B cell (primary cell): ENCODE results near the gene ZNF746. TPM values are rescaled to one million over a fixed set of nuclear protein-coding genes. Genes with fewer than 3 reads are reported as not detected.

Experiments used
- ATAC-seq: fragments of 200-7000 bp; cut with Tn5 transposase; one replicate; pipeline ENCODE4 v1.10.0; 2021; ENCODE audit warnings: low read depth, mild to moderate bottlenecking, moderate number of reproducible peaks, moderate library complexity
- CTCF ChIA-PET: fragments of 350-600 bp; sonication (Branson Sonifier 250); formaldehyde crosslinking; loops from one replicate; lab custom pipeline; 2021; ENCODE audit warnings: antibody characterized with exemption, inconsistent platforms; lab: Charles Lee
- POLR2A ChIA-PET: fragments of 350-600 bp; sonication (Branson Sonifier 250); formaldehyde crosslinking; loops from one replicate; lab custom pipeline; 2021; ENCODE audit warnings: antibody characterized with exemption; lab: Charles Lee
- DNase-seq: peaks from one replicate; pipeline ENCODE4 v3.0.0; 2013
- H2AFZ ChIP-seq: 2 replicates; pipeline ENCODE4 v1.6.1; 2012; ENCODE audit warnings: mild to moderate bottlenecking, low read depth, low read length; ENCODE audit not compliant: insufficient read depth, poor library complexity, severe bottlenecking
- H3K27ac ChIP-seq, 2 donors: 1 replicate in 1 of 2; 2 replicates in 1 of 2; pipeline ENCODE4 v1.5.1; 2012 to 2013; ENCODE audit warnings: low read length in 2 of 2, mild to moderate bottlenecking in 2 of 2, moderate library complexity in 1 of 2
- H3K27me3 ChIP-seq, 4 experiments: fragments of 200-600 bp in 1 of 4; sonication (generic) in 1 of 4; replicated peaks in 1 of 4; 1 replicate in 2 of 4; 2 replicates in 2 of 4; pipeline versions ENCODE4 v1.6.1 to v1.7.0; 2013 to 2016; ENCODE audit warnings: low read length in 3 of 4, mild to moderate bottlenecking in 2 of 4, mixed read lengths in 1 of 4, moderate library complexity in 1 of 4; ENCODE audit not compliant: insufficient read depth in 4 of 4, control insufficient read depth in 3 of 4; ENCODE audit errors: control extremely low read depth in 1 of 4
- H3K36me3 ChIP-seq, 2 experiments: replicated peaks in 1 of 2; 1 replicate in 1 of 2; 2 replicates in 1 of 2; pipeline versions ENCODE4 v1.6.1 to v1.7.1; 2013; ENCODE audit warnings: low read length in 1 of 2; ENCODE audit not compliant: insufficient read depth in 2 of 2, control insufficient read depth in 1 of 2; ENCODE audit errors: control extremely low read depth in 1 of 2, extremely low read depth in 1 of 2
- H3K4me1 ChIP-seq, 2 donors: fragments of 200-600 bp in 1 of 2; sonication (generic) in 1 of 2; 1 replicate in 1 of 2; 2 replicates in 1 of 2; pipeline versions ENCODE4 v1.5.1 to v1.6.1; 2013 to 2017; ENCODE audit warnings: low read length in 2 of 2; ENCODE audit not compliant: control insufficient read depth in 2 of 2, insufficient read depth in 2 of 2
- H3K4me2 ChIP-seq: replicated peaks from 2 replicates; pipeline ENCODE3; 2012; ENCODE audit warnings: mild to moderate bottlenecking, low read depth, low read length; ENCODE audit not compliant: poor library complexity, severe bottlenecking
- H3K4me3 ChIP-seq, 5 experiments: fragments of 200-600 bp in 1 of 5; sonication (generic) in 1 of 5; 1 replicate in 3 of 5; 2 replicates in 2 of 5; pipeline versions ENCODE4 v1.5.1 to v1.7.0; 2011 to 2016; ENCODE audit warnings: low read length in 4 of 5, mild to moderate bottlenecking in 4 of 5, low read depth in 2 of 5, control low read depth in 1 of 5, moderate library complexity in 1 of 5; ENCODE audit not compliant: insufficient read depth in 1 of 5; ENCODE audit errors: control extremely low read depth in 1 of 5, extremely low read depth in 1 of 5
- H3K79me2 ChIP-seq: fragments of 200-600 bp; sonication (generic); one replicate; pipeline ENCODE4 v1.6.0; 2016; ENCODE audit warnings: low read length; ENCODE audit not compliant: control insufficient read depth, insufficient read depth
- H3K9ac ChIP-seq: fragments of 200-600 bp; sonication (generic); 2 replicates; pipeline ENCODE4 v1.6.1; 2017; ENCODE audit warnings: mild to moderate bottlenecking, low read length, moderate library complexity
- H3K9me3 ChIP-seq, 3 donors: one replicate each; pipeline versions ENCODE4 v1.6.1 to v1.7.1; 2013; ENCODE audit warnings: low read length in 2 of 3; ENCODE audit not compliant: control insufficient read depth in 2 of 3, insufficient read depth in 1 of 3; ENCODE audit errors: control extremely low read depth in 1 of 3
- H4K20me1 ChIP-seq: 2 replicates; pipeline ENCODE4 v1.6.0; 2012; ENCODE audit warnings: mild to moderate bottlenecking, low read length; ENCODE audit not compliant: insufficient read depth, control insufficient read depth, poor library complexity, severe bottlenecking
- H3K27ac Mint-ChIP-seq: one replicate; pipeline ENCODE4 v1.8.0; 2021; ENCODE audit warnings: mixed read lengths
- H3K27me3 Mint-ChIP-seq: one replicate; pipeline ENCODE4 v1.8.0; 2021; ENCODE audit warnings: mixed read lengths
- H3K4me1 Mint-ChIP-seq: one replicate; pipeline ENCODE4 v1.8.0; 2021; ENCODE audit warnings: mixed read lengths
- H3K4me3 Mint-ChIP-seq: one replicate; pipeline ENCODE4 v1.8.0; 2021; ENCODE audit warnings: mixed read lengths
- H3K9me3 Mint-ChIP-seq: one replicate; pipeline ENCODE4 v1.8.0; 2022; ENCODE audit warnings: mixed read lengths; ENCODE audit not compliant: insufficient read depth
- EZH2 ChIP-seq: IDR thresholded peaks from 2 replicates; pipeline ENCODE4 v1.6.1; 2012; ENCODE audit warnings: borderline replicate concordance, low read depth, mild to moderate bottlenecking, moderate library complexity, low read length; ENCODE audit not compliant: insufficient read depth, poor library complexity, severe bottlenecking
- WGBS: methylation state at CpG from one replicate; pipeline ENCODE4 v1.1.5; 2013; ENCODE audit warnings: missing lambda C conversion rate; ENCODE audit not compliant: insufficient coverage; 5-methylcytosine and 5-hydroxymethylcytosine counted together
- intact Hi-C: fragments of 100-400 bp; cut with micrococcal nuclease; formaldehyde crosslinking; loops from one replicate; pipeline ENCODE4 v1.10.0; 2022
- polyA plus RNA-seq: library from polyadenylated mRNA; depleted of rRNA; stranded (reverse); fragments of >200 nt; gene quantifications from 2 replicates; pipeline ENCODE4 v1.2.3, GENCODE V29; 2012
- total RNA-seq, 2 donors: library from RNA; stranded (reverse); fragments of 120-200 nt in 1 of 2; gene quantifications; 1 replicate in 1 of 2; 2 replicates in 1 of 2; pipeline versions ENCODE4 v1.2.3 to v1.2.4, GENCODE V29; 2013 to 2022
- TF ChIP-seq, protein P1 (sequence below): fragments of 200-600 bp; IDR thresholded peaks from one replicate; pipeline ENCODE4 v1.8.0; 2022; ENCODE audit warnings: antibody characterized with exemption, mild to moderate bottlenecking

Gene ZNF746
- total and polyA plus RNA-seq, 2 donors (not counting 1 experiment from before 2014, with no cell fraction given), result 15.6 to 30.4 TPM

DNA sequence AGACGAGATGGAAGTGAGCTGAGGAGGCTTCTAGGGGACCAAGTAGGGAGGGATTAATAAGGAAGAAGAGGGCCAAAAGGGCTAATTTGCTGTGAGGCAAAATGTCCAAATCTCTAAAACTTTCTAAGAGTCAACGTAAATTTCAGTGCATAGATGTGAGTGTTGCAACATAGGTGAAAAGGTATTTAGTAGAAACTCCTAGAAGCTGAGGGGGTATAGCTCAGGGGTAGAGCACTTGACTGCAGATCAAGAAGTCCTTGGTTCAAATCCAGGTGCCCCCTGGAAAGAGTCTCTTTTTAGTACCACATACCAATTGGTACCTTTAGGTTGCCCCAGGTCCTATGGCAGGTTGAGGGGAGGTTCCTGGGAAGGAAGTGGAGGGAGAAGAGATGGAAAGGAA lies 48.7 kb upstream of the ZNF746 start:
- Histone ChIP-seq H2AFZ (no peak overlapping the region), H3K4me1 (no peaks in the 10 kb centered on the region), H3K27me3 (no peaks in the 10 kb centered on the region), H3K4me2 (no peak overlapping the region), H4K20me1 (no peaks in the 10 kb centered on the region), H3K9ac (no peak overlapping the region), H3K36me3 (peaks cover 0 to 39% of the 10 kb centered on the region in 2 experiments), H3K9me3 (peaks cover 0 to 8% (median 2%) of the 10 kb centered on the region in 3 donors), H3K27ac (no peak overlapping the region), H3K79me2 (no peaks in the 10 kb centered on the region), H3K4me3 (no peak overlapping the region)
- intact Hi-C loops, result no loop called here
- CTCF ChIA-PET, result no interaction called here
- Mint-ChIP-seq H3K4me3 (no peak overlapping the region), H3K9me3 (no peaks in the 10 kb centered on the region), H3K4me1 (peaks cover 2% of the 10 kb centered on the region), H3K27me3 (no peaks in the 10 kb centered on the region), H3K27ac (no peak overlapping the region)
- POLR2A ChIA-PET, result interaction anchor here (0.6 kb wide), 1 partner anchor 1772 kb away, joined by 11 read pairs; no protein-coding TSS in a partner anchor
- DNase-seq (no peak), ATAC-seq (no peak)
- TF ChIP-seq, protein P1, sequence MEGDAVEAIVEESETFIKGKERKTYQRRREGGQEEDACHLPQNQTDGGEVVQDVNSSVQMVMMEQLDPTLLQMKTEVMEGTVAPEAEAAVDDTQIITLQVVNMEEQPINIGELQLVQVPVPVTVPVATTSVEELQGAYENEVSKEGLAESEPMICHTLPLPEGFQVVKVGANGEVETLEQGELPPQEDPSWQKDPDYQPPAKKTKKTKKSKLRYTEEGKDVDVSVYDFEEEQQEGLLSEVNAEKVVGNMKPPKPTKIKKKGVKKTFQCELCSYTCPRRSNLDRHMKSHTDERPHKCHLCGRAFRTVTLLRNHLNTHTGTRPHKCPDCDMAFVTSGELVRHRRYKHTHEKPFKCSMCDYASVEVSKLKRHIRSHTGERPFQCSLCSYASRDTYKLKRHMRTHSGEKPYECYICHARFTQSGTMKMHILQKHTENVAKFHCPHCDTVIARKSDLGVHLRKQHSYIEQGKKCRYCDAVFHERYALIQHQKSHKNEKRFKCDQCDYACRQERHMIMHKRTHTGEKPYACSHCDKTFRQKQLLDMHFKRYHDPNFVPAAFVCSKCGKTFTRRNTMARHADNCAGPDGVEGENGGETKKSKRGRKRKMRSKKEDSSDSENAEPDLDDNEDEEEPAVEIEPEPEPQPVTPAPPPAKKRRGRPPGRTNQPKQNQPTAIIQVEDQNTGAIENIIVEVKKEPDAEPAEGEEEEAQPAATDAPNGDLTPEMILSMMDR, result no peak
- no peak for TF ChIP-seq EZH2
- WGBS, result 96% methylated on average over 2 of the region's 2 CpGs

DNA sequence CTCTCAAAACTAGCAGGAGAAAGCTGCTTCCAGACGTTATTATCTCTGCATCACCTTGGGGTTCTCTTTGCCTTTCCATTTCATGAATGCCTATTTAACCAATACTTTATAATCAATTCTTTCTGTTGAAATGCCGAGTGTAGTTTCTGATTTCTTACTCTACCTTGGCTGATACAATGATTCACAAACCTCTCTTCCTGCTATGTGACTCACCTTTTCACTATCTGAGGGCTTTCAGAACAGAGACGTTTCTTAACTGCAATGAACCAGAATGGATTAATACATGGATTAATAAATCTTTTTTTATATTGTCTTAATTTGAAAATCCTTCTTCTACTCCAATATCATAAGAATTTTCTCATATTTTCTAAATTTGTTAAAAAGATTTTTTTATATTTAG lies 46.4 kb upstream of the ZNF746 start:
- Mint-ChIP-seq H3K4me1 (peaks cover 2% of the 10 kb centered on the region), H3K27ac (no peak overlapping the region), H3K27me3 (no peaks in the 10 kb centered on the region), H3K4me3 (no peak overlapping the region), H3K9me3 (no peaks in the 10 kb centered on the region)
- Histone ChIP-seq H3K4me2 (no peak overlapping the region), H3K79me2 (no peaks in the 10 kb centered on the region), H3K9ac (no peak overlapping the region), H3K27ac (no peak overlapping the region), H3K4me3 (no peak overlapping the region), H4K20me1 (no peaks in the 10 kb centered on the region), H3K36me3 (peaks cover 0 to 16% of the 10 kb centered on the region in 2 experiments), H2AFZ (no peak overlapping the region), H3K9me3 (peaks cover 0 to 18% (median 4%) of the 10 kb centered on the region in 3 donors), H3K27me3 (no peaks in the 10 kb centered on the region), H3K4me1 (no peaks in the 10 kb centered on the region)
- no peak for DNase-seq
- 83% methylated on average over 1 of the region's 3 CpGs for WGBS
- no peak for ATAC-seq
- ChIA-PET POLR2A (no interaction called here), CTCF (no interaction called here)
- intact Hi-C loops, result loop anchor here (1.0 kb wide), 1 partner anchor 47 kb away; the partner anchor contains the start of gene ZNF746
- no peak for TF ChIP-seq EZH2
- TF ChIP-seq, protein P1, result no peak
